Measurements from ENCODE around the gene PDZD7.

GRCh38 chr10:101021692-101022251 lies 9.2 kb downstream of the PDZD7 start:
- TF ChIP-seq CTCF (IDR thresholded peaks at IDR 0.05; ENCODE audit: low read depth, low read length), result no peak
- TF ChIP-seq MYC (IDR thresholded peaks at IDR 0.05; ENCODE audit: low read depth, low read length), result no peak

Measured in NB4 (cell line).